ENCODE data around the gene NRIP1.

Gene NRIP1

DNA sequence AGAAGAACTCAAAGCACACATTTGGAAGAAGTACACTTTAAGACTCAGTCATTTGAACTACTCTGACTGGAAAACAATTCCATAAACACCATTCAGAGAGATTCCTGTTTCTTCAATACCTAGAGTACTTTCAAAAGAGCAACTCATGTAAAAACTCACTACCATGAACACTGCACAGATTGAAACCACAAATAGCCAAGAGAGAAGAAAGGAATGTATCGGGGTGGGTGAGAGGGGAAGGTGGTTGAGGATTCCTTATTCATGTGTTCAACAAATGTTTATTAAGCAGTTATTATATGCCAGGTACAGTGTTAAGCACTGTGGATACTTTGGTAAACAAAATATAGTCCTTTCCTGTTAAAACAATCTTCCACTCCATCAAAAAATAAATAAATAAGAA, 64.7 kb downstream of the NRIP1 start:
- H3K9me3 ChIP-seq (ENCODE audit: control insufficient read depth, low read length) = no peaks in the 10 kb centered on the region
- H3K36me3 ChIP-seq (ENCODE audit: control insufficient read depth, insufficient read depth, low read length) = no peaks in the 10 kb centered on the region
- no peak overlapping the region for H3K4me3 ChIP-seq (ENCODE audit: insufficient read depth, low read depth, low read length)
- no peak overlapping the region for H3K27ac ChIP-seq (ENCODE audit: insufficient read depth, low read depth, low read length, poor library complexity, severe bottlenecking)
- 93% methylated on average over 1 of the region's 1 CpG; no CpG with 5 or more reads in 1 of the 2 experiments for WGBS, 2 experiments
- H3K27me3 ChIP-seq (ENCODE audit: control insufficient read depth, insufficient read depth, low read length, poor library complexity, severe bottlenecking) = no peaks in the 10 kb centered on the region
- peaks cover 6% of the 10 kb centered on the region for H3K4me1 ChIP-seq (ENCODE audit: control insufficient read depth, insufficient read depth, low read length)

DNA sequence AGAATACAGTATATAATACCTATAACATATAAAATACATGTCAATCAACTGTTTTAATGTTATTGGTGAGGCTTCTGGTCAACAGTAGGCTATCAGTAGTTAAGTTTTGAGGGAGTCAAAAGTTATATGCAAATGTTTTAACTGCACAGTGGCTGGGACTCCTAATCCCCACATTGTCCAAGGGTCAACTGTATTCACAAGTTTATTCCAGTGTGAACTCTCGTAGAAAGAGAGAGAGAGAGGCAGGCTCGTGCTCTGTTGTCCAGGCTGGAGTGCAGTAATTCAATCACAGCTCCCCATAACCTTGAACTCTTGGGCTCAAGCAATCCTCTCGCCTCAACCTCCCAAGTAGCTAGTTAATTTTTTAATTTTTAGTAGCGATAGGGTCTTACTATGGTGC, 66.0 kb downstream of the NRIP1 start:
- WGBS, 2 experiments = 88 to 96% methylated on average over 4 of the region's 4 CpGs
- H3K9me3 ChIP-seq (ENCODE audit: control insufficient read depth, low read length) = no peaks in the 10 kb centered on the region
- no peak overlapping the region for H3K27ac ChIP-seq (ENCODE audit: insufficient read depth, low read depth, low read length, poor library complexity, severe bottlenecking)
- no peaks in the 10 kb centered on the region for H3K36me3 ChIP-seq (ENCODE audit: control insufficient read depth, insufficient read depth, low read length)
- H3K4me1 ChIP-seq (ENCODE audit: control insufficient read depth, insufficient read depth, low read length) = peaks cover 3% of the 10 kb centered on the region
- H3K27me3 ChIP-seq (ENCODE audit: control insufficient read depth, insufficient read depth, low read length, poor library complexity, severe bottlenecking) = no peaks in the 10 kb centered on the region
- no peak overlapping the region for H3K4me3 ChIP-seq (ENCODE audit: insufficient read depth, low read depth, low read length)

- WGBS, 2 experiments = 94 to 100% methylated on average over 3 of the region's 3 CpGs
- no peaks in the 10 kb centered on the region for H3K36me3 ChIP-seq (ENCODE audit: control insufficient read depth, insufficient read depth, low read length)
- H3K27ac ChIP-seq (ENCODE audit: insufficient read depth, low read depth, low read length, poor library complexity, severe bottlenecking) = no peak overlapping the region
- no peak overlapping the region for H3K4me3 ChIP-seq (ENCODE audit: insufficient read depth, low read depth, low read length)
- no peaks in the 10 kb centered on the region for H3K9me3 ChIP-seq (ENCODE audit: control insufficient read depth, low read length)
- H3K27me3 ChIP-seq (ENCODE audit: control insufficient read depth, insufficient read depth, low read length, poor library complexity, severe bottlenecking) = no peaks in the 10 kb centered on the region
- H3K4me1 ChIP-seq (ENCODE audit: control insufficient read depth, insufficient read depth, low read length) = no peaks in the 10 kb centered on the region
Observed at GRCh38 chr21:14998336-14998735, 66.5 kb downstream of the NRIP1 start.

DNA sequence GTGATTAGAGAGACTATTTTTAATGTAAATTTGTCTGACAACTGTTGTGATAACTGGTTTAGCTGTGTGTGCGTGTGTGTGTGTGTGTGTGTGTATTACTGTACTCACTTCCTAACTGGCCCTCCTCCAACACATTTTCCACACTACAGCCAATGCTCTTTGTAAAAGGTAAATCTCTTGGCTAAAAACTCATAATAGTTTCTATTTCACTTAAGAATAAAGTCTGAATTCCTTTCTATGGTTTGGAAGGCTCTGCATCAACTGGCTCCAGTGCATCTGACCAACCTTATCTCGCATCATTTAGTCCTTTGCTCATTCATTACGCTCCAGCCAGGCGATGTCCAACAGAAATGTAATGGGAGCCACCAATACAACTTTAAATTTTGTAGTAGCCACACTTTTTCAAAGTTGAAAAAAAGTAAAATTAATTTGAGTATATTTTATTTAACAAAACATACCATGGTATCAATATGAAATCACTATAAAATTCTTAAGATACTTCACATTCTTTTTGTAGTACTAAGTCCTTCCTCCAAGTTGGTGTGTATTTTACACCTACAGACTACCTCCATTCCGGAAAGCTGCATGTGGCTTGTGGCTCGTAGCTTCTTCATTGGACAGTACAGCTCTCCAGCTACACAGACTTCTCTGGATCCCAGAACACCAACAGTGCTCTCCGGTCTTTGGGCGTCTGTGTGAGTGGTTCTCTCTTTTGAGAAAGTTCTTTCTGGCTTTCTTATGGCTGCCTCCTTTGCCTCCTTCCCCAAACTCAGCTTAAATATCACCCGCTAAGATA, 68.9 kb downstream of the NRIP1 start:
- H3K27ac ChIP-seq (ENCODE audit: insufficient read depth, low read depth, low read length, poor library complexity, severe bottlenecking) = no peak overlapping the region
- H3K4me3 ChIP-seq (ENCODE audit: insufficient read depth, low read depth, low read length) = no peak overlapping the region
- WGBS, 2 experiments = 92 to 94% methylated on average over 8 to 9 of the region's 9 CpGs
- H3K36me3 ChIP-seq (ENCODE audit: control insufficient read depth, insufficient read depth, low read length) = no peaks in the 10 kb centered on the region
- H3K27me3 ChIP-seq (ENCODE audit: control insufficient read depth, insufficient read depth, low read length, poor library complexity, severe bottlenecking) = no peaks in the 10 kb centered on the region
- H3K4me1 ChIP-seq (ENCODE audit: control insufficient read depth, insufficient read depth, low read length) = no peaks in the 10 kb centered on the region
- H3K9me3 ChIP-seq (ENCODE audit: control insufficient read depth, low read length) = no peaks in the 10 kb centered on the region

DNA sequence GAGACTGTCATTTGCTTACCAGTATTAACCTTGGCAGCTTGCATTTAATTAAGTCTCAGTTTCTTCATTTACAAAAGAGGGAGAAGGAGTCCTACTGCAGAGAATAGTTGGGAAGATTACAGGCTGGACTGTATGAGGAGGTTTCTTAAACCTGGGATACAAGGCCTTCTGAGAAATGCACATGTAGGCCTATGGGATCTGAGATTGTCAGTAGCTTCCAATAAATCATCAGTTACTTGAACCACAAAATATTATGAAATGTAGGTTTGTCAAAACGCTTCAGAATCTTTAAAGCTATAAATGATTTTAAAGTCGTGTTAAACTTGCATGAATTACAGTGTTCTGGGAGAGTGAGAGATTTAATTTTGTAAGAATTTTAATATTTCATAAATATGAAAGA, 69.6 kb downstream of the NRIP1 start:
- 93 to 100% methylated on average over 1 to 2 of the region's 2 CpGs for WGBS, 2 experiments
- no peak overlapping the region for H3K27ac ChIP-seq (ENCODE audit: insufficient read depth, low read depth, low read length, poor library complexity, severe bottlenecking)
- no peaks in the 10 kb centered on the region for H3K4me1 ChIP-seq (ENCODE audit: control insufficient read depth, insufficient read depth, low read length)
- H3K36me3 ChIP-seq (ENCODE audit: control insufficient read depth, insufficient read depth, low read length) = no peaks in the 10 kb centered on the region
- no peaks in the 10 kb centered on the region for H3K9me3 ChIP-seq (ENCODE audit: control insufficient read depth, low read length)
- H3K4me3 ChIP-seq (ENCODE audit: insufficient read depth, low read depth, low read length) = no peak overlapping the region
- no peaks in the 10 kb centered on the region for H3K27me3 ChIP-seq (ENCODE audit: control insufficient read depth, insufficient read depth, low read length, poor library complexity, severe bottlenecking)

DNA sequence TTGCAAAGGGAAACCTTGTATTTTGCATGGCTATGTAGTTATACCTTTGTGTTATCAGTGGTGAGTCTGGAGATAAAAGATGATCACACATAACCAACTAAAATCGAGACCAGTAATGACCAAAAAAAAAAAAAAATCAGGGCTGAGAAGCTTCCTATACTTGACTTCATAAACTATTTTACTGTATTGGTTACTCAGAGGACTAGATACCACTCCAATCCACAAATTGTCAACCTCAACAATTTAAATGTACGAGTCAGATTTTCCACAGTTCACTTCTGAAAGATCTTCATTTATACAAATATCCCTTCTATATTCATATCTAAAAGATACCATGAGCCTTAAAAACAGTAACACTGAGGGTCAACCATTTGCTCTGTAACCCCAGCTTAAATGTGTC, 71.7 kb downstream of the NRIP1 start:
- Histone ChIP-seq H3K27ac (ENCODE audit: insufficient read depth, low read depth, low read length, poor library complexity, severe bottlenecking) (no peak overlapping the region), H3K4me3 (ENCODE audit: insufficient read depth, low read depth, low read length) (no peak overlapping the region), H3K27me3 (ENCODE audit: control insufficient read depth, insufficient read depth, low read length, poor library complexity, severe bottlenecking) (no peaks in the 10 kb centered on the region), H3K36me3 (ENCODE audit: control insufficient read depth, insufficient read depth, low read length) (no peaks in the 10 kb centered on the region), H3K9me3 (ENCODE audit: control insufficient read depth, low read length) (no peaks in the 10 kb centered on the region), H3K4me1 (ENCODE audit: control insufficient read depth, insufficient read depth, low read length) (peaks cover 6% of the 10 kb centered on the region)
- 94 to 98% methylated on average over 2 of the region's 2 CpGs for WGBS, 2 experiments

DNA sequence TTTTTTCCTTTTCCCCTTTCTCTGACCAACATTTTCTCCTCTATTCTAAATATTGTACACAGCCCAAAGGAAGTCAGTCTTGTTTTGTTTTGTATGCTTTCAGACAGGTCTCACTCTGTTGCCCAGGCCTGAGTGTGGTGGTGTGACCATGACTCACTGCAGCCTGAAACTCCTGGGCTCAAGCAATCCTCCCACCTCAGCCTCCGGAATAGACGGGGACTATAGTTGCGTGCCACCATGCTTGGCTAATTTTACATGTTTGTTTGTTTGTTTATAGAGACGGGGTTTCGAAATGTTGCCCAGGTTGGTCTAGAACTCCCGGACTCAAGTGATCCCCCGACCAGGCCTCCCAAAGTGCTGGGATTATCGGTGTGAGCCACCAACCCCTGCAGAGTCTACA, 72.8 kb downstream of the NRIP1 start:
- 95 to 97% methylated on average over 8 of the region's 8 CpGs for WGBS, 2 experiments
- no peak overlapping the region for H3K27ac ChIP-seq (ENCODE audit: insufficient read depth, low read depth, low read length, poor library complexity, severe bottlenecking)
- H3K36me3 ChIP-seq (ENCODE audit: control insufficient read depth, insufficient read depth, low read length) = no peaks in the 10 kb centered on the region
- peaks cover 6% of the 10 kb centered on the region for H3K4me1 ChIP-seq (ENCODE audit: control insufficient read depth, insufficient read depth, low read length)
- no peaks in the 10 kb centered on the region for H3K9me3 ChIP-seq (ENCODE audit: control insufficient read depth, low read length)
- H3K27me3 ChIP-seq (ENCODE audit: control insufficient read depth, insufficient read depth, low read length, poor library complexity, severe bottlenecking) = peaks cover 4% of the 10 kb centered on the region
- no peak overlapping the region for H3K4me3 ChIP-seq (ENCODE audit: insufficient read depth, low read depth, low read length)

DNA sequence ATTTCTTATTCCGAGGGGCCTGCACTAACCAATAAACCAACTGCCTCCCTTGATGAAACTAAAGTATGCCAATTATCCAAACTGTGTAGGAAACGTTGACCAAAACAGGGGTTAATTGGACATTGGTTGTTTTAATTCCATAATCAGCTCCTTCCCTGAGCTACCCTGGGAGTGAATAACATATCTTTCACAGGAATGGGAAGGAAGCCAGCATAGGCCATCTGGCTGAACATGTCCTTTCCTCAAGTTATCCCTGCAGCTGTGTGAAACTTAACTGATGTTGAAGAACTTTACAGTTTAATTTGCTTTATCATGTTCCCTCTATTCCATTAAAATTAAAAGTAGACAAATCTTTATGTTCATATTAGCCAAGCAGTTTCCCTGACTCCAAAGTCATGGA, 75.4 kb downstream of the NRIP1 start:
- H3K9me3 ChIP-seq (ENCODE audit: control insufficient read depth, low read length) = no peaks in the 10 kb centered on the region
- H3K27ac ChIP-seq (ENCODE audit: insufficient read depth, low read depth, low read length, poor library complexity, severe bottlenecking) = no peak overlapping the region
- no peak overlapping the region for H3K4me3 ChIP-seq (ENCODE audit: insufficient read depth, low read depth, low read length)
- peaks cover 6% of the 10 kb centered on the region for H3K4me1 ChIP-seq (ENCODE audit: control insufficient read depth, insufficient read depth, low read length)
- WGBS, 2 experiments = 95 to 97% methylated on average over 2 of the region's 2 CpGs
- H3K36me3 ChIP-seq (ENCODE audit: control insufficient read depth, insufficient read depth, low read length) = no peaks in the 10 kb centered on the region
- peaks cover 6% of the 10 kb centered on the region for H3K27me3 ChIP-seq (ENCODE audit: control insufficient read depth, insufficient read depth, low read length, poor library complexity, severe bottlenecking)

DNA sequence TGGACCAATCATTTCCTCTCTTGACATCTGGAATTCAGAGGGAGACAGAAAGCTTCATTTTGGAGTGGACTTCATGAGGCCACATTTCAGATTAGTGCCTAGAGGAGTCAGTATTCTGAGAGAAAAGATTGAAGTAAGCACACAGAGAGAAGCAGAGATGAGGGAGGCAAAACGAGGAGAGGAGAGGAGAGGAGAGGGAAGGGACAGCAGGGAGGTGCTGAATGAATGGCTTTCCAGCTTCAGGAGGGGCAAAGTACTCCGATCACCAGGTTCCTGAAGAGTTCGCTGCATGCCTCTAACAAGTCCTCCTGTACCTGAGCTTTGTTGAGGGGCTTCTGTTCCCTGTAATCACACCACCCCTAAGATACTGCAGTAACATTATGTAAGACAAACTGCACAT, 76.0 kb downstream of the NRIP1 start:
- H3K4me3 ChIP-seq (ENCODE audit: insufficient read depth, low read depth, low read length) = no peak overlapping the region
- peaks cover 6% of the 10 kb centered on the region for H3K4me1 ChIP-seq (ENCODE audit: control insufficient read depth, insufficient read depth, low read length)
- H3K9me3 ChIP-seq (ENCODE audit: control insufficient read depth, low read length) = no peaks in the 10 kb centered on the region
- peaks cover 6% of the 10 kb centered on the region for H3K27me3 ChIP-seq (ENCODE audit: control insufficient read depth, insufficient read depth, low read length, poor library complexity, severe bottlenecking)
- WGBS, 2 experiments = 64 to 66% methylated on average over 3 of the region's 3 CpGs
- peaks cover 2% of the 10 kb centered on the region for H3K36me3 ChIP-seq (ENCODE audit: control insufficient read depth, insufficient read depth, low read length)
- H3K27ac ChIP-seq (ENCODE audit: insufficient read depth, low read depth, low read length, poor library complexity, severe bottlenecking) = no peak overlapping the region

DNA sequence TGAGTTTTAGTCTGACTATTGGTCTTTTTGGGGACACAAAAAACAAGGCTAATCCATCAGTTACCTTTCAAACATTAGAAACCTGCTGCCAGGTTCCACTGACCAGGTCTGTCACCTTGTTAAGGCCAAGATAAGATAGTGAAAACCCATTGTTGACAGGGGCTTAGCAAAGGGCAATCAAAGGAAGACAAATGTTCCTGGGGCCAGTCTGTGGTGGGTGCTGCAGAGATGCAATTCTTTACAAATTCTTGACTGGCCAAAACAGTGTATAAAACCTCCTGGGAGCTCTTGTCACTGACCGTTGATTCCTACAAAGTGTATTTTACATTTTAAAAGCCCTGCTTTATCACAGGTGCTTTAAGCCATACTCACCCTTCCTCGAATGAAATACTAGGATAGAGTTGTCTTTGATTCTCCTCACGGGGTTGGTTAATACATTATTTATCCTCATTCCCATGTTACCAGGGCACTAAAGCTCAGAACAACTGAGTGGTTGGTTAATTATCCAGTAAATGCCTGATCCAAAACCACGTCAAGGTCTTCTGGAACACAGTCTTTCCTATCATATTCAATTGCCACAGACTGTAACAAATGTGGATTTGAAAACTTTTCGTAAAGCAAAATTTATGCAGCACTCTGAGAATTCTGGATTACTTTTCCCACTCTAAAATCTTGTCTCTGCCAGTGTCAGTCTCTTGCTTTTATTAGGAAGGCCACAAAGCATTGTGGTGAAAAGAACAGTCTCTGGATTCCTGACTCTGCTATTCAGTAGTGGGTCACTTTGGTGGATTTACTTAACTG, 77.2 kb downstream of the NRIP1 start:
- WGBS, 2 experiments = 51 to 56% methylated on average over 5 of the region's 5 CpGs
- Histone ChIP-seq H3K36me3 (ENCODE audit: control insufficient read depth, insufficient read depth, low read length) (peaks cover 2% of the 10 kb centered on the region), H3K27ac (ENCODE audit: insufficient read depth, low read depth, low read length, poor library complexity, severe bottlenecking) (peak overlapping the region; percentile 16), H3K27me3 (ENCODE audit: control insufficient read depth, insufficient read depth, low read length, poor library complexity, severe bottlenecking) (peaks cover 6% of the 10 kb centered on the region), H3K4me3 (ENCODE audit: insufficient read depth, low read depth, low read length) (no peak overlapping the region), H3K9me3 (ENCODE audit: control insufficient read depth, low read length) (no peaks in the 10 kb centered on the region), H3K4me1 (ENCODE audit: control insufficient read depth, insufficient read depth, low read length) (peaks cover 9% of the 10 kb centered on the region)
